ENCODE results near the gene KLF15.

KLF15 gene

GRCh38 chr3:126357295-126358037 lies at the start of gene KLF15:
Gene KLF15 (minus strand): TSS chr3:126357408. CDS start chr3:126352922, 4,486 bp downstream.
- DNase-seq (ENCODE audit: low spot score): peak; percentile 92

- DNase-seq (ENCODE audit: low spot score): no peak
These were observed 49.4 kb upstream of the KLF15 start for GRCh38 chr3:126406389-126407296.

- no peak for DNase-seq (ENCODE audit: low spot score)
These were observed 45.6 kb upstream of the KLF15 start for GRCh38 chr3:126402666-126403302.

GRCh38 chr3:126402178-126402577 lies 45.0 kb upstream of the KLF15 start:
- no peak for DNase-seq (ENCODE audit: low spot score)

- DNase-seq (ENCODE audit: low spot score): no peak
These were observed 44.5 kb upstream of the KLF15 start for GRCh38 chr3:126401611-126402160.

GRCh38 chr3:126399756-126400155 lies 42.5 kb upstream of the KLF15 start:
- DNase-seq (ENCODE audit: low spot score): no peak

GRCh38 chr3:126399351-126399735 lies 42.1 kb upstream of the KLF15 start:
- DNase-seq (ENCODE audit: low spot score): no peak

GRCh38 chr3:126398423-126399350 lies 41.5 kb upstream of the KLF15 start:
- no peak for DNase-seq (ENCODE audit: low spot score)

- DNase-seq (ENCODE audit: low spot score): no peak
These were observed 40.6 kb upstream of the KLF15 start for GRCh38 chr3:126397610-126398422.

- DNase-seq (ENCODE audit: low spot score): no peak
These were observed 39.3 kb upstream of the KLF15 start for GRCh38 chr3:126396536-126396935.

GRCh38 chr3:126395846-126396513 lies 38.8 kb upstream of the KLF15 start:
- DNase-seq (ENCODE audit: low spot score): no peak

- DNase-seq (ENCODE audit: low spot score): no peak
These were observed 37.7 kb upstream of the KLF15 start for GRCh38 chr3:126394977-126395321.

GRCh38 chr3:126394179-126394976 lies 37.2 kb upstream of the KLF15 start, which contains the start of gene CFAP100:
Gene CFAP100 (plus strand): TSS chr3:126394909. CDS start chr3:126396001, 1,092 bp downstream.
- peak; percentile 47 for DNase-seq (ENCODE audit: low spot score)

- DNase-seq (ENCODE audit: low spot score): no peak
These were observed 36.4 kb upstream of the KLF15 start for GRCh38 chr3:126393563-126393962.

GRCh38 chr3:126392246-126392645 lies 35.0 kb upstream of the KLF15 start:
- no peak for DNase-seq (ENCODE audit: low spot score)

GRCh38 chr3:126391631-126392030 lies 34.4 kb upstream of the KLF15 start:
- no peak for DNase-seq (ENCODE audit: low spot score)

GRCh38 chr3:126390751-126391150 lies 33.5 kb upstream of the KLF15 start:
- DNase-seq (ENCODE audit: low spot score): no peak

GRCh38 chr3:126390201-126390600 lies 33.0 kb upstream of the KLF15 start:
- DNase-seq (ENCODE audit: low spot score): no peak

GRCh38 chr3:126389794-126390146 lies 32.6 kb upstream of the KLF15 start:
- DNase-seq (ENCODE audit: low spot score): no peak
